NB4 (cell line): ENCODE measurements around the gene FIG4.

Experiments used
- CTCF ChIP-seq: IDR thresholded peaks from one replicate; pipeline ENCODE4 v1.5.1; 2012; ENCODE audit warnings: low read depth, low read length
- MAX ChIP-seq: IDR thresholded peaks from 2 replicates; pipeline ENCODE4 v1.6.1; 2011; ENCODE audit warnings: low read depth, low read length
- POLR2A ChIP-seq: IDR thresholded peaks from 2 replicates; pipeline ENCODE4 v1.6.1; 2011; ENCODE audit warnings: mild to moderate bottlenecking; ENCODE audit not compliant: insufficient read length; ENCODE audit errors: extremely low read depth

GRCh38 chr6:109759098-109759955, 68.2 kb downstream of the FIG4 start:
- TF ChIP-seq POLR2A (no peak), CTCF (no peak), MAX (no peak)
